HG03439 (cell line): ENCODE results near the gene TRPM3.

Experiments
- ATAC-seq: cut with Tn5 transposase; IDR thresholded peaks from one replicate; pipeline ENCODE4 v1.9.1; 2021; ENCODE audit warnings: mild to moderate bottlenecking, moderate library complexity; ENCODE audit not compliant: unreplicated experiment

Gene TRPM3

DNA sequence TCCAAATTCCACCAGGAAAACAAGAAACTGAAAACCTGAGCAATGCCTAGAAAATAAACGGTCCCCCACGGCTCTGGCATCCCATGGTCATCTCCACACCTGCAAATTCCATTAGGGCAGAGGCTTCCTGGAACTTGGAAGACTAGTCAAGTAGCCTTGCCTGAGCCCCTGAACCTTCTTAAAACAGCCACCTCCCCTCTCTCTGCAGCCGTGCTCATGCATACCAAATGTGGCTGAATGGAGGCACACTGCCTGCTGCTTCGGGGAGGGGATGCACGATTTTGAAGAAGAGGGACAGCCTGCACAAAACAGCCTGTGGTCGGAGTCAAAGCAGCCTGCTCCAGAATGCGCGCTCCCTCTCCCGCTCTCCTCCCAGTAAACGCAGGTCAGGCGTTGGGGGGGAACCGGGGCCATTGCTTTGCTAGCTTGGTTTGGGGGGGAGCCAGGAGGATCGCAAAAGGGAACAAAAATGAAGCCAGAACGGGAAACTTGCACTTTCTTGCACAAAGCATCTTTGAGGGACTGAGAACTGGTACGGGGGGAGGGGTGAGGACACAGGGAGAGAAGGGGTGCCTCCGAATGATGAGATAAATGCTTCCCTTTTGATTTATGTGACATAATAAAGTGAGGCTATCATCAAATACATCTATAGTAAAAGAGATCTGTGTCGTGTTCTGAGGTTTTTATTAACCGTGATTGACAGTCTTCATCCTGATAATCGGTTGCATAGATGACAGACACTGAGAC is at the start of gene TRPM3:
Gene TRPM3, minus strand, starts transcription at position 347 of the 747 bp plus-strand sequence. Its CDS starts 267 bp downstream, at position 80.
- no peak for ATAC-seq

DNA sequence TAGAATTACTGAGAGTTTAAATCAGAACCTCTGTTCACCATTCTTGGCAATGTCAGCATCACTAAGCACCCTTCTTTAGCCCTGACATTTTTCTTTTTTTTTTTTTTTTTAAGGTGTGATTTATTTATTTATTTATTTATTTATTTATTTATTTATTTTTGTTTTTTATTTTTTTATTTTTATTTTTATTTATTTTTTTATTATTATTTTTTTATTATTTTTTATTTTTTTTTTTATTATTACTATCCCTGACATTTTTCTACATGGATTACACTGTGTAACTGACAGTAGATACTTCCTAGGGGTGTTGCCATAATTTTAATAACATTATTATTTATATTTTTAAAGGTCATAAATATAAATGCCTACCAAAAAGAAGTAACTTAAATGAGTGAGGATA is 47.0 kb upstream of the TRPM3 start:
- no peak for ATAC-seq

GRCh38 chr9:71162126-71162525 is 40.7 kb upstream of the TRPM3 start:
- ATAC-seq, result no peak

DNA sequence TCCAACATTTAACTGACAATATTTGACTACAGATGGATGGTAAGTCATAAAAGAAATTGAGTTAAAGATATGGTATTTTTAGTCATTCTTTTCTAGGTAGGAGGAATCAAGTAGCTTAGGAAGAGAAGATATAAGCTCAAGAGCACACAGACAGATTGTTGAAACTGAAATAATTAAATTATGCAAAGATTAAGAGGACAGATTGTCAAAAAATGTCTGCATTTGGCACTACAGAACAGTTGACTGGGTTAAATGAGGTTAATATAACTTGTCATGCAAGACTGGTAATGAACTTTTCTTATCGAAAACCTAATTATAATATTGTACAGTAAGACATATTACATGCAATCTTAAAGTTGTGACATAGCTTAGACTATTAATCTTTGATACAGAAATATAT is 36.3 kb upstream of the TRPM3 start:
- no peak for ATAC-seq

DNA sequence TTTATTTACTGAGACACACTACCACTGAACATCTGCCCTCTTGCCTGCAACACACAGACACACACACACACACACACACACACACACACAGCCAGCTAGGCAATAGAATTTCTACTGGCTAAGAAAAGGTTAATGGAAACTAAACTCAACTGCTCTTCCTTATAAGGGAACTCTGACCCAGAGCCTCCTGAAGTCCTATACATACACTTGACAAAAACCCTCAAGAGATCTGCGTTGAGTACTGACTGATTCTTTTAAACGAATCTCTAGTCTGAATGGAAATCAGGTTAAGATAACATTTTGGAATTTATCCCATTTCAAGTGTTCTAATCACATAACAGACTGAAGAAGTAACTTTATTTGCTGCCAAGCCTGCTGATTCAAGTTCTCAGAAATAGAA is 25.9 kb upstream of the TRPM3 start:
- no peak for ATAC-seq

- no peak for ATAC-seq
Measured at GRCh38 chr9:71146511-71146910, 25.1 kb upstream of the TRPM3 start.

GRCh38 chr9:71145179-71145578 is 23.8 kb upstream of the TRPM3 start:
- no peak for ATAC-seq

DNA sequence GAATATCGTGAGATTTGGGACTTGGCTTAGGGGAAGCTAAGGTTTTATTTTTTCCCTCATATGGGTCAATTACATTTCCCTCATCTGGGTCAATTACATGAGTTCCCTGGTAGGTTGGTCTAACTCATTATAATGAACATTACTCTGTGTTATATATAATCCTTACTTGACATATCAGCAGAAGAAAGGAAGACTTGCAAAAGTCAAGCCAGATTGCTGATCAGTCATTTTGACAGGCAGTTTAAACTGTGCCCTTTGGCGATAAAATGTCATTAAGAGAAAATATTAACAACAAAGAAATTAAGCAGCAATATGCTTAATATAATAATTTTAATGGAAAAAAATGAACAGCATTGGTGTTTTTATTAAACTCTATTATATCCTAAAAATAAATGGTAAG is 23.1 kb upstream of the TRPM3 start:
- ATAC-seq, result no peak

DNA sequence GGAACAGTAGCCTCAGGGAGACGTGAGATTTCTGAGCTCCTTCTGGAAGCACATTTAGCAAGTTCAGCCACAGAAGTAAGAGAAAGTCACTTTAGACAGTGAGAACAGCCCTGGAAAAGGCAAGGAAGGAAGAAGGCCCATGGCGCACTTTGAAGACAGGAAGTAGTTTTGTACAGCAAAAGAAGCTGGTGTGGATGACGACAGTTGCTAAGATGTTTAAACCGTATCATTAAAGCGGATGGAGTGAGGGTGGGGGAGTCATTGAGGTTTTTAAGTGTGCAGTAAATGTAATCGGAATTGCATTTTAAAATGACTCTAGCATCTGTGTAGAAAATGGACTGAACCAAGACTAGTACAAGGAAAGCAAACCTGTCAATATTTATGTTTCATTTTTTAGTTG is 15.3 kb upstream of the TRPM3 start:
- ATAC-seq, result no peak

DNA sequence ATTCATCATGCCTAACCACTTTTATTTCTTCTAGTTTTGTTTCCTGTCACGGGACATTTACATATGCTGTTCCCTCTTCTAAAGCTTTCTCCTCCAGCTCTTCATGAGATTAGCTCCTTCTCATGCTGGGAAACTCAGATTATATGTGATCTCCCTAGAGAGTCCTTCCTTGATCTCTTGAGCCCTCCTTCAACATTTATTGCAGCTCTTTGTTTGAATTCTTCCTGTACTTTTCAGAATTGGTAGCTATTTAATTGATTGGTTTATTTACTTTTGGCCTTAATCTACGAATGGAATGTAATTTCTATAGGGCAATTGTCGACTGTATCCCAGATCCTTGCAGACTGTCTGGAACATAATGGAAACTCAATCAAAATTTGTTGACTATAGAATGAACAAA is 9.7 kb upstream of the TRPM3 start:
- ATAC-seq, result no peak

- ATAC-seq, result no peak
Measured at GRCh38 chr9:71130521-71130920, 9.1 kb upstream of the TRPM3 start.

- no peak for ATAC-seq
Measured at GRCh38 chr9:71128796-71129195, 7.4 kb upstream of the TRPM3 start.

DNA sequence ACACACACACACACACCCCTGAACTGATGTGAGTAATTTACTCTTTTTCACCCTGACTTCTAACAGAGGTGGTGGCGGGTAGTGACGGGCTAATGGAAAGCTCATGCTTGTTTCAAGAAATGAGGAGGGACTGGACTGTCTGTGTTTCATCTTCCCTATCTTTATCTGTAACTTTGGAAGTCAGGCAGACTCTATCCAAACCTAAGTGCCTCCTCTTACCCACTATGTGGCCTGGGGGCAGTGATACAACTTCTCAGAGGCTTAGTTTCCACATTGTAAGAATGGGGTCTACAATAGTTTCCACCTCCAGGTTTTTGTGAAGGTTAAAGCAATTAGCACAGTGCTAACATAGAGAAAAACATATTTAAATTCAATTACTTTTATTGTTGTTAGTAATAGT is 5.9 kb upstream of the TRPM3 start:
- no peak for ATAC-seq

GRCh38 chr9:71122421-71122820 is 1.0 kb upstream of the TRPM3 start:
- ATAC-seq, result no peak

DNA sequence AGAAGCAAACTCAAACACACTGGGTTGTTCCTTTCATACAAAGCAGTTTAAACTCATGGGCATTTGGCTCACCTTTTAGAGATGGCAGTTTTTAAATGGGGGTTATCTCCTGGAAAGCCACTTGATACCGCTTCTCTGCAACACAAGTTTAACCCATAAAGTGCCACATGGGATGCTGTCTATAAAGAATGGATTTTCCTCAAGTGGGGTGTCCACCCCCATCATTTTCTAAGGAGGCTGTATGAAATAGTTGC is 528 bp upstream of the TRPM3 start:
- ATAC-seq, result no peak

- ATAC-seq, result no peak
Measured at GRCh38 chr9:71120501-71121247, 747 bp downstream of the TRPM3 start.

DNA sequence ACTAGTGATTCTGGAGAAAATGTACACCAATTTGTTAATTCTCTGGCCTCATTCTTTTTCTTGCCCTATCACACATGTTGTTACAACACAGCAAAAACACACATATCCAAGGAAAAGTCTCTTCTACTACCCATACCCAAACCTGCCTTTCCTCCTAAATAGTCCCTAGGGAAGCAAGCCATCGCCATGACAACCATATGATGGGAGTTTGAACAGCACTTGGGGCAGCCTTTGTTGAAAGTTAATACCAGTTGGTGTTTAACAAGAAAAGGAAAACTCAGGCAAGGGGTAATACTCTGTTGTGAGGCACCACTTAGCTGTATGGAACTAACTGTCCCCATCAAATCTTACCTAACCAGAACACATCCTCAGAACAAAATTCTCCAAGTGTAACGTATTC is 1.7 kb downstream of the TRPM3 start:
- ATAC-seq, result no peak

- ATAC-seq, result no peak
Measured at GRCh38 chr9:71118324-71118723, 3.1 kb downstream of the TRPM3 start.

DNA sequence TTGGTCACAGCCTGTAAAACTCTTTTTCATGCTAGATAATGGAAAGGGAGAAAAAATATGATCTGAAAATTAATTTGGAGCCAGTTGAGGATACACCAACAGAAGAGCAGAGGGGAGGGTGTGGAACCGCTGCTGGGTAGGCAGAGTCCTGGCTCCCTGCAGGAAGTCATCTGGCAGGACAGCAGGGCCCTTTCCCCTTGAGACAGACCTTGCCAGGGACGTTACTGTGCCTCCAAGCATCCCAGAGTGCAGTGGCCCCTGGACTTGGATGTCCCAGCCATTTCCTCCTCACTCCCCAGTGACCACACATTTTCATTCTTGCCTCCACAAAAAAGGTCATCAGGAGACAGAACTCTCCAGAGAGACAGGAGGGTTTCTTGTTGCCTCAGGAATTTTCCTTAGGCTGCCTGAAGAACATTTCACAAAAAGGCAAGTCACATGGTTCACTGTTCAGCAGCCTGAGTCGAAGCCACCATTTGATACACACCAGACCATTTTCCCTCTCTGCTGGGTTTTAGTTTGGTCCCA is 5.9 kb downstream of the TRPM3 start:
- no peak for ATAC-seq

DNA sequence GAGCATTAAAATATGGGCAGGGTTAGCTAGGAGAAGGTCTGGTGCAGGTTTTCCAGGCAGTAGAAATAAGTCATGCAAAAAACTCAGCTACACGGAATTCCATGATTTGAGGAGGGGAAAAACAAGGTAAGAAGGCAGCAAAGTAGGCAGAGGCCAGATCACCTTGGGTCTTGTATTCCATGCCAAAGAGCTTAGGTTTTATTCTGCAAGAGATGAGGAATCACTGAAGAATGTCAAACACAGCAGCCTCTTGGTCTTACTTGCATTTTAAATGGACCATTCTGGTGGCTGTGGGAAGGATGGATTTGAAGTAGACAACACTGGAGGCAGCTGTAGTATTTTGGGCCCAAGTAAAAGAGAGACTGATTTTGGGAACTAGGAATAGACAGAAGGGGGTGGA is 8.6 kb downstream of the TRPM3 start:
- ATAC-seq, result no peak

- no peak for ATAC-seq
Measured at GRCh38 chr9:71108937-71109336, 12.5 kb downstream of the TRPM3 start.

DNA sequence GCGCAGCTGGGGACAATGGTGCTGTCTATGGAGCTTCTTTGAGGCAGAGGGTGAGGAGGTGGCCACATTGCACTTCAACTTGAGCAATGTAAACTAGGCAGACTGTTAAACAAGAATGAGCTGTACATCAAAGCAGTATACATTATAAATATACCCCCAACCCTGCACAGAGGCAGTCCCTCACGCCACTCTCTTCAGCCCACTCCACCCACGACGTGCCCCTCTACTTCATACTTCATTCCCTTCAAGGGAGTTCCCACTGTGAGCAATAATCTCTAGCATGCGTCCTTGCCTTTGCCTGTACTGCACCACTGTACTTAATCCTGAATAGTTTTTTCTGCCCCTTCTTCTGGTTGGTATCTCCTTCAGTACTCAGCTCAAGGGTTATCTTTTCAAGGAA is 14.4 kb downstream of the TRPM3 start:
- no peak for ATAC-seq

DNA sequence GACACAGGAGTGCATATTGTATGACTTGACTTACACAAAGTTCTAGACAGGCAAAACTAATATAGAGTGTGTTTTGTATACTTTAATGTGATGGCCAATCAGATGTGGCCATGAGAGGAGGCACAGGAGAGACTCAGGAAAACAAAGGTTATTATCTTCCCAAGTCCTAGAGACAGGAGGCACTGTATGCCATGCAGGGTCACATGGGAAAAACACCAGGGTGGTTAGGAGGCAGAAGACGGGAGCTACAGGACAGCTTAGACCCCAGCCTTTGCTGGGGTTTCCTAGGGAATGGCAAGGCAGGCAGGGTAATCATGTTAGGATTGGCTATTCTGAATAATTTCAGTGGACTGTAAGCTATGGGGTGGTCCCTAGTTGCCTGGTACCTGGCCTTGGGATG is 16.2 kb downstream of the TRPM3 start:
- ATAC-seq, result no peak
